ENCODE measurements around the gene MED12L.

The MED12L gene

DNA sequence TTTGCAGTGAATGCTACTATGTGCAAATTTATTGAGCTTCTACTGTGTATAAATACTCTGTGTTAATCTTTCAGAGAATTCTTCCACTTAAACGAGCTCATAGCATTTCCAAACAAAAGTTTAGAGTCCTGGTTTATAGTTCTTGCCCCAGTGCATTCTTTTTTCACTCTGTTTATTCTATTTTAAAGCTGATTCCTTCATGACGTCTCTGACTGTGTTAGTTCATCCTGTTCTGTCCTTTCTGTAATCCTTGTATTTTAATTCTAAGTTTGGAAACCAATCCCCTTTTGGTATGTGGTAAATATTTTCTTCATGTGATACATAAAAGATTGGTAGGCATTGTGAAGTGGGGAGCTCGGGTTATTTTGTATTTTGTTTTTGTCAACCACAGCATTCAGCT, 174.2 kb downstream of the MED12L start:
- DNase-seq (ENCODE audit: low read depth): no peak

DNA sequence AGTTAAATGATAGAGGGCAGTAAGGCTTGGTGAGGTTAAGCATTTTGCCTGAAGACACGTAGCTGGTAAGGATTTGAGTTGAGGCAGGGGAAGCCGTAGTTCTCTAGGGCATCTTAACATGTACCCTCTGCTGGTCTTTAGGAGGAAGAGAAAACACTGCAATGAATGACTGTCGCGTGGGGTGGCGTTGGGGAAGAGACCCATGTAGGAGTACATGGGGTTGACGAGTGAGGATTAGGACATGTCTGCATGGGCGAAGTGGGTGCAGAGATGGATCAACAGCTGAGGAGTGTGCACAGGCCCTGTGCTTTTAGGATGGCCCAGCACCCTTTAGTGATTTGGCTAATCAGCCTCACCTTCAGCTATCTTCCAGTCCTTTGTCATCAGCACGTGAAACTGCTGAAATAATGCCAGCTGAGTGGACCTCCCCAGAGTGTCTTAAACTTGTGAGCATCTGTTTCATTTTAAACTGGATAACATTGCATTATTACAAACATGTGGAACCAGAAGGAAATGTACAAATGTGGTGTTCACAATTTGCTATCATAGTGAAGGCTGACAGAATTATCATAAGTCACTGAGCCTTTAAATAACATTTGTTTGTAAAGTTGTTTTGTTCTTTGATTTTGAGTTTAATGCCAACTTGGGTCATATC, 177.5 kb downstream of the MED12L start:
- no peak for DNase-seq (ENCODE audit: low read depth)

DNA sequence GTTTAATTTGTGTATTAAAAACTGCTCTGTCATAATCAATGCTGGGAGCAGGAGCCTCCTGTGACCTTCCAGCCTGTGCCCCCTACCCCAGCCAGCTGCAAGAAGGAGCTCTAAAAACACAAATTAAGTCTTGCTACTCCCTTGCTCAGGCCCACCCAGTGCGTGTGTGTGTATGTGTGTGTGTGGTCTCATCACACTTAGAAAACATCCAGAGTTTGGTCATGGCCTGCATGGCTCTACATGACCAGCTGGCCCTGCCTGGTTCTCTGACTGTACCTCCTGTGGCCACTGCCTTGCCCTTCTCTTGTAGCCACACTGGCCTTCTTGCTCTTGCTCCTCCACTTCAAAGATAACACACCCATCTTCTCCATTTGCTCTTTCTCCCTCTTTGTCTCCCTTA, 179.1 kb downstream of the MED12L start:
- no peak for DNase-seq (ENCODE audit: low read depth)

DNA sequence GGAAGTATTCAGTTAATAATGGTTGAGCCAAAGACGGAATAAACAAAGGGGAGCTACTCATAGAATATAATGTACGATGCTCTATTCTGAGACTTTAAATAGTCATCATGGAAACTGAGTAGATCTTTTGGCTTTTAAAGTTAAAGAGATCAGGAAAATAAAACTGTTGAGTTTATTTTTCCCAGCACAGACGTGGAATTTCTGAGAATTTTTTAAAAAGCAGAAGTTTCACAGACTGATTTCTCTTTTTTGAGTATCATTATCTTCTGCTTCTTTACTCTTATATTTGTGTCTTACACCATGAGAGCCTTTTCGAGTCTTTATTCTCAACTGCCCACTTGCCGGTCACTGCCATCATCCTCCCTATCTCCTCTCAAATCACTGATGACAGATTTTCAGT, 179.7 kb downstream of the MED12L start:
- DNase-seq (ENCODE audit: low read depth): no peak

DNA sequence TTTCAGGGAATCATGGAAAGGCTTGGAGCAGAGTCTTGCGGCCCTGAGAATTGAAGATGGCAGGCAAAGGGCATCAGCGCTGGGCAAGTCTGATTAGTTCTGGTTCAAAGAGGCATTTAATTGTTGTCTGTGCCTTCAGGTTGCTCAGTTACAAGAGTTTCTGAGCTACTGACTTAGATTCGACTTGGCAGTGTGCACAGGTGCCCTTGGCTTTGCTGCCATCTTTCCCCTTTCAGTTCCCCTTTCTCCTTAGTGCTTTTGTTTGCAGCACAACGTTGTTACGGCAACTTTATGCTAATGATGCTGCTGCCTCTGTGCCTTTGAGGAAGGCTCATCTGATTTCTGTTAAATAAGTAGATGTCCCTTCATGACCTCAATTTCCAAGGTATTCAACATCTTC, 180.4 kb downstream of the MED12L start:
- no peak for DNase-seq (ENCODE audit: low read depth)

DNA sequence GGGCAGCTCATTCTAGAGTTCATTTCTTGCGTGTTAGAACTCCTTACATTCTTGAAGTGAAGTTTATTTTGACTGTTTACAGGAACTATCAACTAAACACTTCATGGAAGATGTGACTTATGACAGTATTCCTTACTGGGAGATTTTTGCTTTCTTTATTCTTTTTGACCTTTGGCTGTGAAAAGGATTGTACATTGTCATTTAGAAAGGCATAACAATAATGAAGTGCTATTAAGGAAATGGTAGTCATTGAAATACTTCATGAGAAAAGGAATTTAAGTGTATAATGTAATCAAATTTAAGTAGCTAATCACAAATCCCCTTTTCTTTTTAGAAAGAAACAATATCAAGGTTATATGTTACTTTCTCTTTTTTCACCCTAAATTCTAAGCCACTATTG, 181.6 kb downstream of the MED12L start:
- no peak for DNase-seq (ENCODE audit: low read depth)

DNA sequence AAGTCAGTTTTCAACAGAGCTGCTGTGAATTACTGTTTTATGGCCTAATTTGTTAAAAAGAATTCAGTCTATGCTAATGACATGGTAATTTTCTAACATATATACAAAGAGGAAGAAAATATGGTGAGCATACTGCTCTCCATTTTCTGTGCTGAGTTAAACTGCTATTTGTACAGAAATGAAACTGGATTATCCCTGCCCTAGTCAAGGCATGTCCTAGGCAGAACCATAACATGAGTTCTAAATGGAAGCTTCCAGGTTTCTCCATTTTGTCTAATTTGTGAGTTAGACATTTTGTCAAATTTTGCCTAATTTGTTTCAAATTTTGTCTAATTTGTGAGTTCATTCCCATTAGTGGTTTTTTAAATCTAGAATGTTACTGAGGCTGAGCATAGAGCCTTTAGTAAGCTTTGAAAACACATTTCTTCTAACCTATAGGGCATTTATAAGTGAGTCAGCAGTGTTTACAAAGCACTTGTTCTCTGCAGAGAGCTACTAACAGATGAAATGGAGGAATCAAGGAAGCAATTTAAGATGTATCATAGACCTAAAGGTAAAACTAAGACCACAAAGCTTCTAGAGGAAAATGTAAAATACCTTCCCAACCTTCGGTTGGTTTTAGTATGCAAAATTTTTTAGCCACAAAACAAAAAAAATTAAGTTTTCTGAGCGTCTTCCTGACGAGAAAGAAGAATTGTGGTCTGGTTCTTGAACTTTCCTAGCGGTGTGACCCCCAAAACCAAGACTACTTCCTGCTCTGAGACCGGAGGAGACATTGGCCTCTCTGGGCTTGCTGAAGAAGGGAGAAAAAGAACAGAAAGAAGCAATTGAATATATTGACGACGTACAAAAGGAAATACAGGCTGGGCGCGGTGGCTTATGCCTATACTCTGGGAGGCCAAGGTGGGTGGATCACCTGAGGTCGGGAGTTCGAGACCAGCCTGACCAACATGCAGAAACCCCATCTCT, 183.1 kb downstream of the MED12L start:
- no peak for DNase-seq (ENCODE audit: low read depth)

DNA sequence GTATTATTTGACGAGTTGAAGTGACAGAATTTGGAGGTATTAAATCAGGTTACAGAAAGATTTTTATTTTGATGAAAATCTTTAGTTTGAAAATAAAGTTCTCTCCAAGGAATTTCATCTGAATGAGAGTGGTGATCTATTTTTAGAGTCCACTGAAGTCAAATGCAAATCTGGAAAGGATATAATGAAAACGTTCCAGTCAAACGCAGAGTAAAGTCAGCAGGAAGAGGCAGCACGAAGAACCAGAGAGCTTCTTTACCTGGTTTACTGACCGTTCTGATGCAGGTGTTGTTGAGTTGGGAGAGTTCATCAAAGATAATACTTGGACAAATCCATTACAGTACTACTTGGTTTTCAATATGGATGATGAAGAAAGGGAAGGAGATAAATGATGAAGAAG, 184.2 kb downstream of the MED12L start:
- DNase-seq (ENCODE audit: low read depth): no peak

DNA sequence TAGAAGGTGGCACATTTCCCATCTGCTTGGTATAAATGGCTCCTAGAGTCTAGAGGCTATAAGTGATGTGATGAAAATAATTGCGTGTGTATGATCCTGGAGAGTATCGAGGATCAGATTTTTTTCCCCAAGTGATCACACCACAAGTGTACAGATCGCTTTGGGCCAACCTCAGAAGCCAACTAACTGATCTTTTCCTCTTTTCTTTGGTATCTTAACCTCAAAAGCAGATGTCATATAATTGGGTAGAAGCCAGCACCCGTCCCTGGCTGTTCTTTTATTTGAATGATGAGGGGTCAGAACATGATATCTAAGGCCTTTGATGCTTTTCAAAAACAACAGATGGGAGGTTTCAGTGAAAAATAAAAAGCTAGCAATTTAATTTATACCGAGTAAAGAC, 189.6 kb downstream of the MED12L start:
- DNase-seq (ENCODE audit: low read depth): no peak

DNA sequence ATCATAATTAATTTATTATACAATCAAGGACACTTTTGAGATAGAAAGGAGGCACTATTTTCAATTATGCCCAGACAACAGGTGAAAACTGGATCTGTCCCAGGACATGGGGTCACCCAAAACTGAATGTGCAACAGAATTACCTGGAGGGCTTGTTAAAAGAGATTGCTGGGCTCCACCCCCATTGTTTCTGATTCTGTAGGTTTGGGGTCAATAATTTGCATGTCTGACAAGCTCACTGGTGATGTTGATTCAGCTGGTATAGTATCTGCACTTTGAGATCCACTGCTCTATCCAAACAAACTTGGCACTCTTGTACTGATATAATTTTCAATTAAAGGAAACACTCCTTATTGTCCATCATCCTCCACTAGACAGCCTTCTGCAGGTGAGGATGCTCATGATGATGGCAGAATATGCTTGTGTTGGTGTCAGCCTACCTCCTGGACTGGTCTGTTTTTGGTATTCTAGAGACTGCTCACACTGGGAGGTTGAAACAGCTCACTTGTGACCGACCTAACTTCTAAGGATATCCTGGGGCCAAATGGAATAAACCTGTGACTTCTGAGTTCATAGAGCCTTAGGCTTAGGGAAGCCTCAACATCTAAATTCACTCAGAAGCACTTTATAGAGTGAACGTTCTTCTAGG, 190.7 kb downstream of the MED12L start:
- DNase-seq (ENCODE audit: low read depth): no peak

DNA sequence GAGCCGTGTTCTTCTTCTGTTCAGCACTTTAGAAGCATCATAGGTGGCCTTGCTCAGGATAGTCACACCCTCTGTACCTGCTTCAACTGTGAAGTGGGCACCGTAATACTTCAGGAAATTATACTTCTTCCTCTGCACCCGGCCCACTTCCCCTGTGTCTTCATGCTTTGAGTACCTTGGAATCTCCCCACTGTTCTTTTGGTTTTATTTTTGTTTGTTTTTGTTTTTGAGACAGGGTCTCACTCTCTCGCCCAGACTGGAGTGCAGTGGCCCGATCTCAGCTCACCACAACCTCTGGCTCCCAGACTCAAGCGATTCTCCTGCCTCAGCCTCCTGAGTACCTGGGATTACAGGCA, 191.2 kb downstream of the MED12L start:
- DNase-seq (ENCODE audit: low read depth): no peak

DNA sequence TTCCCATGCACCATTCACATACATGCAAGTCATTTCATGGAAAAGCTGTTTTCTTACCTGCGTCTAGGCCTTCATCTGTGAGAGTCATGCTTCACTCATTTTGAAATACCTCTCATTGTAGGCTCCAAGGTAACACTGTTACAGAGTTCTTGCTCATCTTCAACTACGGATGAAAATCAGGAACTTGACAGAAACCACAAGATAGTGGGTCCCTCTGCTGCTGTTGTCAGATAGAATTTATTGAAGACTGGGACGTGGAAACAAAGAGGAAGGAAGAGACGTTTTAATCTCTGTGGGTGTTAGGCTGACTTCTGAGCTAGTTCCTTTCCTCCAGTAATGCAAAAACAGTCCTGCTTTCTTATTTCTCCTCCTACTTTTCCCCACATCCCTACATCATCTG, 192.8 kb downstream of the MED12L start, which contains the start of gene P2RY14:
P2RY14 (minus strand) TSS at position 313 of the 400 bp plus-strand sequence. CDS start 64,226 bp downstream, outside the sequence.
- DNase-seq (ENCODE audit: low read depth): no peak

DNA sequence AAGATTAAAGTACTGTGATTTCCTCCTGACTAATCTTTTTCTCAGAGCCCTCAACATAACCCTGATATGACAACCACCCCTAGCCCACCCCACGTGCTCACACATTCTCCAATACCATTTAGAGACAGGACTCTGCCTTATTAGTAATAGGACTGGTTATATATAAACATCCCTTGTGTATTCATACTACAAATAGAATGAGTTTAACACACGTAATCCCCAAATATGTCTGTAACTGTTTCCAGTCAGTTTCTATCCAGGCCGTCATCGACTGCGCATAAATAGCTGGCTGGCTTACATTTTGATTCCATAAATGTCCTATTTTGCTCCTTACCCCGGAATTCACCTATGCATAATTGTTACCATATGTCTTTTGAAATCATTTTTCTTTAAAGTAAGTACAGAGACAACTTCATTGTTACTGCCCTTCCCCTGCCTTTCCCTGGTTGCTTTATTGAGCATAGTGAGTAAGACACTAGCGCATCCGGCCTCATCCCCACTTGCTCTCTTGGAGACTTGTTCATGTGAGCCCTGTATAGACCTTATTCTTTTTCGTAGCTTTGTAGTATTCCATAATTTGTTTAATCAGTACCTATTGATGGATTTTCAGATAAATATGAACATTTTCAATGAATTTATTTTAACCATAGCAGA, 196.3 kb downstream of the MED12L start:
- DNase-seq (ENCODE audit: low read depth): no peak

DNA sequence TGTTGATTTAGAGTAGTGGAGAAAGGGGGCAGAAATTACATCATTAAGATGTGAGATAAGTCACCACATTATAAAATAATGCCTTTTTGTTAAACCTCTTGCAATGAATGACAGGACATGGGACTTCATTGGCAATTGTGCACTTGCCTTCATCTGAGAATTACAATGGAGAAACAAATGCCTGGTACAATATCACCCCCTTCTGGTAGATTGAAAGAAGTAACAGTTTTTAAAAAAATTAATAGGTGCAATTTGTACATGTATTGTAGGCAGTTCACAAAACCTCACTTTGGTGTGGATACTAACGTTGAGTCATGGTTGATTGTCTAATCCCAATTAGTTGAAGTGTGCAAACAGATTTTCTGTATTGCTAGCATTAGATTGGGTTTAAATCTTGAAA, 197.5 kb downstream of the MED12L start:
- DNase-seq (ENCODE audit: low read depth): no peak

DNA sequence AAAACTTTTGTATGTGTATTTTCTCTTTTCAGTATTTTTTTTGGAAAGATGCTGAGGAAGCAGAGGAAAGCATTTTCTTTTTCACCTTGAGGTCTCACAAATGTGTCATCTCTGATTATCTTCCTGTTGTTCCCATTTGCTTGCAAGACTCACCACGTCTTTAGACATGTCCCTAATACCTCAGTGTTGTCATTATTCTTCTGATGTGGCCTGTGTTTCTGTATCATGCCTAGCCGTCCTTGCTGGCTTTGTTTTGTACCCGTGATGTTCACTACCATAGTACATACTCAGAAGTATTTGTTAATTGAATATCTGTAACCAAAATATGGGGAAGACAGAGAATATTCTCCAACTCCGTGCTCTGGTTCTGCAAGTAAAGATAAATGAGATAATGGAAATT, 197.9 kb downstream of the MED12L start:
- no peak for DNase-seq (ENCODE audit: low read depth)

DNA sequence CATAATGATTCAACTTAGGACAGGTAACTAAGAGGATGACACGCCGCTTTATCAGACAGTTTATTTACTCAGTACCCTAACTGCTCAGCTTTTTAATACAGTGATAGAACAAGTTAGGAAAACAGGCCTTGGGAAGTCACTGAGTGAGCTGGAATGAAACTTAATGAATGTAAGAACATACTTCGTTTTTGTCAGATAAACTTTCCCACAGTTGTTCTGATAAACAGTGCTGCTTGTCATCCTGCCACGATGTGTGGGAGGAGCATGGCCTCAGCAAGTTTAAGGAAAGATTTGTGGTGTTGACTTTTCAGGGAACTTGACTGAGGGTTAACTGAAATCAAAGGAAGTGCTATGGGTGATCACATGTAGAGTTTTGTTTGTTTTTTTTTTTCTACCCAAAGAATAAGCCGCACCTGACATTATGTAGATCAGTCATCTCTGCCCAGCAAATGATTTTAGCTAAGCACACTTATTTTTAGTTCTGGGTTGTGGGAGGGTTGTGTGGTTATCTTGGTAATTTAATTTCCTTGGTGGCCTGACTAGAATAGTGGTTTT, 198.5 kb downstream of the MED12L start:
- no peak for DNase-seq (ENCODE audit: low read depth)

DNA sequence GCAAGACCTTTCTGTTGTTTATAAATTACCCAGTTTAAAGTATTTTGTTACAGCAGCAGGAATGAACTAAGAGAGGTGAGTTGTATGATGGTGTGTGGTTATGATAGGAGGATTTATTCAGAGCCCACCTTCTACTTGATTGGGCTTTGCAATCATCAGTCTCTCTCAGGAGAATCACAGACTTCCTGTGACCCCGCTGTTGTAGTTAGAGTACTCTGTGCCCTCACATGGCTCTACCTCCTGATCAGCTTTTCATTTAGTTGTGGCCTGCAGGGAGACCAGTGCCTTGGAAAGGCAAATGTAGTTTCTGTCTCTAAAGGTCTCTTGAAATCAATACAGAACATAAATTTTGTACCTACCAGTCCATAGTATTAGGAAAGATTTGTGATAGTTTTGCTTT, 200.5 kb downstream of the MED12L start:
- DNase-seq (ENCODE audit: low read depth): no peak

DNA sequence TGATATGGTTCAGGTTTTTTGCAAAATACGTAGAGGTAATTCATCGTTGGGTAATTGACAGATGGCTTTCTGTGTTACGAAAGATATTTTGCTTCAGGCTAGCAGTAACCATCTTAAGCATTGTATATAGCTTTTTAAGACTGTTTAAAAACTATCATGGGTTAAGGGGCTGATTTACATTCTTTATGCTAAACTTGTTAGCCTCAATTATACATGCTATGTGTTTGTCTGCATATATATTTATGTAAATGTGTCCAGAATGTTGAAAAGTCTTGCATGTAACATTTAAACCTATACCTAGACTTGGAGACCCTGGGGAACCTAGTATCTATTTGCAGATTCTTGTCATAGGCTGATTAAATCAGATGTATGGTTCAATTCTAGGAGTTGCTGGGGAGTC, 204.0 kb downstream of the MED12L start:
- DNase-seq (ENCODE audit: low read depth): no peak

DNA sequence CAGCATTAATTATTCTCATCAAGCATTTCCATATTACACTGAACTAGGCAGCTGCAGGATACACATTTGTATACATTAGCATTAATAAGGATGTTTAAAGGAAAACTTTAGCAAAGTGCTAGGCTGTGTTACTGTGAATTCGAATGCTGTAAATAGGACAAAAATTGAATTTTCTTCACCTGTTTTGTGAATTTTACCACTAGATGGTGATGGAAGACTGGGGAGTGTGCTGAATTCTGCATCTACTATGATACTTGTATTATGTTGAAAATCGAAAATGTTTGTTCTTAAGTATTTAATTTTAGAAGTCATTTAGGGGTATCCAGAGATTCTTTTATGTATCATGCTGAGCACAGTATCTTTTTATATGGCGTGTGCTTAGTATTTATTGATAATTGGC, 205.2 kb downstream of the MED12L start:
- DNase-seq (ENCODE audit: low read depth): no peak

DNA sequence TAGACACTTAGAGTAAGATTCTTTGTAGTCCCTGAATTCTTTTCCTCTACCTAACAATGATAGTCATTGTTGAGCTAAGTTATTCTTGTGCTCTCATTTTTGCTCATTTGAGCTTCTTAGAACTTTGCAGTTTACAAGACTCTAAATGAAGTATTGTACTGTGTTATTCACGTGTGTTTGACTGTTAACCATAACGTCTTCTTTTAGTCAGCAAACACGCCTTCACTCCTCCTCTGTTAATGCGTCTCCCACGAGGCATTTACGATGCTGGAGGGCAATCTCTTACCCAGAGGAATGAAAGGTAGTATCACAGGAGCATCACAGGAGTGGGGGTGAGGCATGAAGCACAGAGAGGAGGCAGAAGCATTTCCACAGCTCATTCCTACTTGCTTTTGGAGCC, 207.7 kb downstream of the MED12L start:
- DNase-seq (ENCODE audit: low read depth): no peak

DNA sequence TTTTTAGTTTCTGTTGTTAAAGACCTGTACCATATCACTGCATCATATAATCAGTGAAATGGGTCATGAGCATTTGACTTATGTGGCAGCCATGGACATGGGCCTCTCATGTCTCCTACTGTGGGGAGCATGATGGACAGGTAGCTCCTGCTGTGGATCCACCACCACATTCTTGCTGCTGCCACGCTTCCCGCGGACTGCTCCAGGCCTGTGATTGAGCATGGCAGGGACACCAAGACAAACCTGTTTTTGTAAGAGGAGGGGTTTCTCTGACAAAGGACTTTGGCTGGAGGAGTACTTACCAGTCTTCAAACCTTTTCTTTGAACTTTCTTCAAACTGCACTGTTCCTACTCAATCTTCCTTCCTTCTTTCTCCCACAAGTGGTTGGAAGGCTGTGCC, 210.8 kb downstream of the MED12L start:
- DNase-seq (ENCODE audit: low read depth): no peak

DNA sequence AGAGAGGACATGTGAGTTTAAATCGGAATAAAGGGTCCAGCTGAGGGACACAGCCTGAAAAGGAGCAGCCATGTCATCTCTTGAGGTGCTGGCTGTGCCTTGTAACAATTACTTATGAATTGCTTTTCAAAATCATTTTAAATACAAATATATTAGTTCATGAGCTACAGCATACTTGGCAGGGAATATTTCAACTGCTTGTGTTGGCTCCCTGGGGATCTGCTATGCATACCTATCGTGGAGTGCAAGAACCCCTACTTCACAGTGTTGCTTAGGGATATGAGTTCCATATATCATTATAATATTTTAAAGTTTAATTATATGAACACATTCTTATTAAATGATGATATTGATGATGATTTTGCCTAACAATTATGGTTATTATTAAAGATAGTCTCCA, 212.0 kb downstream of the MED12L start:
- no peak for DNase-seq (ENCODE audit: low read depth)
